OCI-LY7 (cell line): ENCODE measurements around the gene TMEM151A. TPM values are rescaled to one million over a fixed set of nuclear protein-coding genes. Genes with fewer than 3 reads are reported as not detected.
"Not testable (repeated sequence)": the region's sequence is repeated elsewhere in the genome, so short reads cannot be mapped to it uniquely, and the experiment has no call there.

ENCODE experiments used
- BruUV-seq: library from RNA; stranded (reverse); fragments of 400-500 nt; replicated peaks from 2 replicates; lab custom pipeline; 2021; lab: Mats Ljungman, UMichigan
- CTCF ChIA-PET: fragments of 300-600 bp; sonication (Branson Sonifier 250); formaldehyde crosslinking; loops from one replicate; lab custom pipeline; 2022; ENCODE audit warnings: antibody characterized with exemption; ENCODE audit not compliant: unreplicated experiment; lab: Charles Lee
- POLR2A ChIA-PET: fragments of 300-600 bp; sonication (Branson Sonifier 250); formaldehyde crosslinking; loops from one replicate; lab custom pipeline; 2022; ENCODE audit warnings: antibody characterized with exemption; lab: Charles Lee
- DNase-seq: peaks from one replicate; pipeline ENCODE4 v3.0.0-alpha.2; 2015; ENCODE audit warnings: low spot score
- H2AFZ ChIP-seq: fragments of 200-600 bp; sonication (generic), shearing (Covaris generic); 2 replicates; pipeline ENCODE4 v1.6.1; 2014; ENCODE audit warnings: mild to moderate bottlenecking, antibody characterized with exemption, low read length, moderate library complexity
- H3K27ac ChIP-seq: fragments of 200-600 bp; sonication (generic); 2 replicates; pipeline ENCODE4 v1.5.1; 2014; ENCODE audit warnings: mixed run types, low read depth, mild to moderate bottlenecking, moderate library complexity, low read length, inconsistent platforms; ENCODE audit not compliant: poor library complexity, severe bottlenecking
- H3K36me3 ChIP-seq: fragments of 200-600 bp; sonication (generic); 2 replicates; pipeline ENCODE4 v1.6.1; 2014; ENCODE audit warnings: mild to moderate bottlenecking, antibody characterized with exemption, low read length, moderate library complexity, mixed read lengths; ENCODE audit not compliant: insufficient read depth
- H3K4me1 ChIP-seq: fragments of 200-600 bp; sonication (generic); 2 replicates; pipeline ENCODE4 v1.5.1; 2014; ENCODE audit warnings: mild to moderate bottlenecking, low read length; ENCODE audit not compliant: insufficient read depth, poor library complexity, severe bottlenecking
- H3K4me2 ChIP-seq: fragments of 200-600 bp; sonication (generic); 2 replicates; pipeline ENCODE4 v1.6.1; 2014; ENCODE audit warnings: mild to moderate bottlenecking, low read length
- H3K4me3 ChIP-seq: fragments of 200-600 bp; sonication (generic); 2 replicates; pipeline ENCODE4 v1.5.1; 2014; ENCODE audit warnings: mild to moderate bottlenecking, low read depth, low read length; ENCODE audit not compliant: poor library complexity, severe bottlenecking
- H3K79me2 ChIP-seq: fragments of 200-600 bp; sonication (generic); 2 replicates; pipeline ENCODE4 v1.6.1; 2016; ENCODE audit warnings: low read depth, mild to moderate bottlenecking, low read length, moderate library complexity, mixed read lengths; ENCODE audit not compliant: insufficient read depth
- H3K9me2 ChIP-seq: fragments of 200-600 bp; sonication (generic); 2 replicates; pipeline ENCODE4 v1.6.1; 2016; ENCODE audit warnings: mild to moderate bottlenecking, low read length, mixed read lengths; ENCODE audit not compliant: insufficient read depth
- H3K9me3 ChIP-seq: fragments of 200-600 bp; sonication (generic); 2 replicates; pipeline ENCODE4 v1.6.1; 2014; ENCODE audit warnings: mild to moderate bottlenecking, mixed run types, low read length, mixed read lengths
- H4K20me1 ChIP-seq: fragments of 200-600 bp; sonication (generic); 2 replicates; pipeline ENCODE4 v1.6.1; 2014; ENCODE audit warnings: mild to moderate bottlenecking, antibody characterized with exemption, low read length, moderate library complexity, mixed read lengths; ENCODE audit not compliant: insufficient read depth
- CTCF ChIP-seq: fragments of 200-600 bp; sonication (generic); conservative IDR thresholded peaks from 2 replicates; pipeline ENCODE4 v1.5.1; 2014; ENCODE audit warnings: mild to moderate bottlenecking, antibody characterized with exemption, low read length, moderate library complexity, mixed read lengths
- EZH2phosphoT487 ChIP-seq: fragments of 200-600 bp; sonication (generic); IDR thresholded peaks from 2 replicates; pipeline ENCODE4 v1.6.1; 2018; ENCODE audit warnings: low read depth, borderline replicate concordance, mild to moderate bottlenecking, mixed run types, antibody characterized with exemption, low read length, moderate library complexity, mixed read lengths
- intact Hi-C: fragments of 100-400 bp; cut with micrococcal nuclease; formaldehyde crosslinking; loops from one replicate; pipeline ENCODE4 v1.10.0; 2022; ENCODE audit not compliant: unreplicated experiment
- total RNA-seq, 2 experiments: library from RNA; depleted of rRNA in 1 of 2; stranded (reverse); fragments of >200 nt in 1 of 2; shearing (Covaris generic) in 1 of 2; gene quantifications; 2 replicates each; pipeline ENCODE4 v1.2.3, GENCODE V29; 2014 to 2022

The TMEM151A gene
- total RNA-seq, 2 experiments from 2014 or later, result not detected

DNA sequence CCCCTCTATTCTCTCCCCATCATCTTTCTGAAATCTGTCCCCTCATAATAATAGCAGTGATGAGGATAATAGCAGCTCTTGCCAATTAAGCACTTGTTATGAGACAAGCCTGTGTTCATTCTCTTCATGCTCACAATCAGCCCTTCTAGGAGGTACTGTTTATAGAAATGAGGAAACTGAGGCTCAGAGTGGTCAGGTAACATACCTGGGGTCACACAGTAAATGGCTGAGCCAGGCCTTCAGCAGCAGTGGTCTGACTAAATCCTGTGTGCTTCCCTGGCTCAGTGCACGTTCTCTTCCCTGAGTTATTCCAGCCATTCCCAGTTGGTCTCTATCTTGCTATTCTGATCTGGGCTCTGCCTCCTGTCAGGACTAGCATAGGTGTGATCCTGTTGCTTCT lies 17.5 kb upstream of the TMEM151A start:
- H4K20me1 ChIP-seq, result no peaks in the 10 kb centered on the region
- DNase-seq, result no peak
- no peaks in the 10 kb centered on the region for H3K9me2 ChIP-seq
- H3K36me3 ChIP-seq, result peaks cover 56% of the 10 kb centered on the region
- H3K9me3 ChIP-seq, result no peaks in the 10 kb centered on the region
- TF ChIP-seq CTCF (no peak), EZH2phosphoT487 (no peak)
- H3K4me3 ChIP-seq, result no peak overlapping the region
- peaks cover 18% of the 10 kb centered on the region for H3K79me2 ChIP-seq
- H2AFZ ChIP-seq, result no peak overlapping the region
- ChIA-PET CTCF (no interaction called here), POLR2A (no interaction called here)
- peaks cover 18% of the 10 kb centered on the region for H3K4me1 ChIP-seq
- no TSS peak for BruUV-seq
- no peak overlapping the region for H3K27ac ChIP-seq
- no peak overlapping the region for H3K4me2 ChIP-seq
- intact Hi-C loops, result no loop called here

DNA sequence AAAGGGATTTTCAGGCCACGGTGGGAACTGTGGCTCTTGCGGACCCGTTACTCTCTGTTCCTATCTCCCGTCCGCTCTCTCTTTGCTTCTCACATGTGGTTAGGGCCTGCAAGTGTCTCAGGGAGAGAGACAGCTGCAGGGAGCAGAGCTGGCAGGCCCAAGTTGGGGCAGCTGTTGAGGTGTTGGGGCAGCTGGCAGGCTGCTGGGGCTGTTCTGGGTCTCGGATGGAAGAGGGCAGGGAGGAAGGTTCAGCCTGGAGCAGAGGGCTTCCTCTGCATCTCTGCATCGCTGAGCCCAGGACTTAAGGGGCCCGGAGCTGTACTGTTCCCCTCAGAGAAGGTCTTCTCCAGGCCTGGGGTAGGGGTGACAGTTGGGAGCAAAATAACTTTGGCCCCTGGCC lies 16.3 kb upstream of the TMEM151A start:
- Histone ChIP-seq H3K27ac (no peak overlapping the region), H2AFZ (no peak overlapping the region), H3K9me3 (no peaks in the 10 kb centered on the region), H3K4me2 (no peak overlapping the region), H3K4me1 (peaks cover 8% of the 10 kb centered on the region), H3K4me3 (no peak overlapping the region), H3K36me3 (peaks cover 49% of the 10 kb centered on the region), H3K79me2 (peaks cover 6% of the 10 kb centered on the region; the same call in 1 of the 2 replicates), H4K20me1 (no peaks in the 10 kb centered on the region), H3K9me2 (no peaks in the 10 kb centered on the region)
- POLR2A ChIA-PET, result no interaction called here
- DNase-seq, result no peak
- intact Hi-C loops, result no loop called here
- no TSS peak for BruUV-seq
- CTCF ChIA-PET, result no interaction called here
- TF ChIP-seq CTCF (no peak), EZH2phosphoT487 (no peak)

DNA sequence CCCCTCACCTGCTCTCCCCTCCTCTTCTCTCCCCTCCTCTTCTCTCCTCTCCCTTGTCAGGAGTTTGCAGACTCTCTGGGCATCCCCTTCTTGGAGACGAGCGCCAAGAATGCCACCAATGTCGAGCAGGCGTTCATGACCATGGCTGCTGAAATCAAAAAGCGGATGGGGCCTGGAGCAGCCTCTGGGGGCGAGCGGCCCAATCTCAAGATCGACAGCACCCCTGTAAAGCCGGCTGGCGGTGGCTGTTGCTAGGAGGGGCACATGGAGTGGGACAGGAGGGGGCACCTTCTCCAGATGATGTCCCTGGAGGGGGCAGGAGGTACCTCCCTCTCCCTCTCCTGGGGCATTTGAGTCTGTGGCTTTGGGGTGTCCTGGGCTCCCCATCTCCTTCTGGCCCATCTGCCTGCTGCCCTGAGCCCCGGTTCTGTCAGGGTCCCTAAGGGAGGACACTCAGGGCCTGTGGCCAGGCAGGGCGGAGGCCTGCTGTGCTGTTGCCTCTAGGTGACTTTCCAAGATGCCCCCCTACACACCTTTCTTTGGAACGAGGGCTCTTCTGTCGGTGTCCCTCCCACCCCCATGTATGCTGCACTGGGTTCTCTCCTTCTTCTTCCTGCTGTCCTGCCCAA lies 15.6 kb upstream of the TMEM151A start:
- no peaks in the 10 kb centered on the region for H4K20me1 ChIP-seq
- DNase-seq, result no peak
- ChIA-PET POLR2A (no interaction called here), CTCF (no interaction called here)
- no peak overlapping the region for H3K4me3 ChIP-seq
- H3K27ac ChIP-seq, result no peak overlapping the region
- intact Hi-C loops, result no loop called here
- TF ChIP-seq EZH2phosphoT487 (no peak), CTCF (no peak)
- H3K4me1 ChIP-seq, result peaks cover 8% of the 10 kb centered on the region
- H3K9me2 ChIP-seq, result no peaks in the 10 kb centered on the region
- BruUV-seq, result no TSS peak
- no peak overlapping the region for H2AFZ ChIP-seq
- no peaks in the 10 kb centered on the region for H3K79me2 ChIP-seq
- H3K4me2 ChIP-seq, result no peak overlapping the region
- H3K9me3 ChIP-seq, result no peaks in the 10 kb centered on the region
- peaks cover 43% of the 10 kb centered on the region for H3K36me3 ChIP-seq

DNA sequence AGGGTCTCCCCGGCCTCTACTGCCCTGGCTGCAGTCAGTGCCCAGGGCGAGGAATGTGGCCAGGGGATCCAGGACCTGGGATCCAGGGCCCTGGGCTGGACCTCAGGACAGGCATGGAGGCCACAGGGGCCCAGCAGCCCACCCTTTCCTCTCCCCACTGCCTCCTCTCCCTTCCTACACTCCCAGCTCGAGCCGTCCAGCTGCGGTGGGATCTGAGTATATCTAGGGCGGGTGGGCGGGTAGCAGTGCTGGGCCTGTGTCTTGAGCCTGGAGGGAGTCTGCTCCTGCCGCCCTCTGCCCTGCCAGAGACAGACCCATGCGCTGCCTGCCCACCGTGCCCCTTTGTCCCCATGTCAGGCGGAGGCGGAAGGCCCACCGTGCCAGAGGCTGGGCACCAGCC lies 15.1 kb upstream of the TMEM151A start:
- H3K27ac ChIP-seq, H4K20me1 ChIP-seq, BruUV-seq, H3K79me2 ChIP-seq, H3K4me3 ChIP-seq, DNase-seq, POLR2A ChIA-PET, CTCF ChIA-PET, H2AFZ ChIP-seq, H3K9me2 ChIP-seq, H3K4me2 ChIP-seq, intact Hi-C loops, H3K9me3 ChIP-seq: not testable (repeated sequence)
- Histone ChIP-seq H3K36me3 (peaks cover 41% of the 10 kb centered on the region), H3K4me1 (peaks cover 11% of the 10 kb centered on the region)
